Pons (tissue), 1 donor: ENCODE results near the gene SLC17A7.
A peak's percentile ranks its signal among the peaks of the same experiment; 100 is the strongest.

Experiments used
- DNase-seq: peaks from one replicate; pipeline ENCODE4 v3.0.0-alpha.2; 2016; ENCODE audit warnings: low spot score

The SLC17A7 gene

DNA sequence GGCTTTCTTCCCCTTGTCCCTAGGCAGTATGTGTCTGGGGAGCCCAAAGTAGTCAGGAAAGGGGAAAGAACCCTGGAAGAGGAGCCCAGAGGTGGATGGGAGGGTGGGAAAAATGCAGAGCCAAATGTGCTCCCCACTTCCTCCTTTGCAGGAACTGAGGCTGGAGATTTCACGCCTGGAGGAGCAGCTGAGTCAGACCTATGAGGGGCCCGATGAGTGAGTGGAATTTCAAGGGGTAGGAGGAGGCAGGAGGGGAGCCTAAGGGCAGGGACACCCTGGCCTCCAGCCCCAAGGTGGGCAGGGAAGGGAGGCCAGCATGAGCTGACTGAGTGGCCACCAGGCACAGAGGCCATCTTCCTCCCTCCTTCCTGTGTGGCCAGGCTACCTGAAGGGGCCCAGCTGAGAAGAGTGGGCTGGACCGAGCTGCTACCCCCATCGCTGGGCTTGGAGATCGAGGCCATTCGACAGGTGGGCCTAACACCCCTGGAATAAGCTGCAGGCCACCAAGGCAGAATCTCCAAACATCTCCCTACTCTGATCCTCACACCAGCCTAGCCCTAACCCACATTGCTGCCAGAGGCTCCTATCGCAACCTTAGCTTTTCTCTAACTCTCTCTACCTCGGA is 32.4 kb downstream of the SLC17A7 start:
- no peak for DNase-seq

GRCh38 chr19:49407482-49408015 is 33.8 kb downstream of the SLC17A7 start:
- DNase-seq: no peak

DNA sequence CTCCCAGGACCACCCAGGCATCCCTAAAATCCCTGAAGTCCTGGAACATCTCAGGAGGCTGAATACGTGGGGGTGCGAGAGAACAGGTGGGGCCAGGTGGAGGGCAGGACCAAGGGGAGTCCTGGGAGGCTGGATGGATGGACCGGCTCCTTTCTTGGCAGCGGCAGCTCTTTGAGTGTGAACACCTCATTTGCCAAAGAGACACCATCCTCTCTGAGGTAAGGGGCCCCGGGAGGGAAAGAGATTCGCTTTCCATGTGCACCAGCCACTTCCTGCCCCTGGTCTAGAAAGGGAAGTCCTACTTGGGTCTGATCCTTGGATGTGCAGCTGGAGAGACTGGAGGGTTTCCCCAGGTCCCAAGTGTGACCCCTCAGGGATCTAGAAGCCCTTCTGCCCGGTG is 34.2 kb downstream of the SLC17A7 start:
- no peak for DNase-seq

- DNase-seq: peak; percentile 15
Observed at GRCh38 chr19:49403404-49404187, 37.7 kb downstream of the SLC17A7 start.

- DNase-seq: no peak
Observed at GRCh38 chr19:49400029-49400428, 41.3 kb downstream of the SLC17A7 start.

- no peak for DNase-seq
Observed at GRCh38 chr19:49398931-49399330, 42.4 kb downstream of the SLC17A7 start.

GRCh38 chr19:49398001-49398615 is 43.2 kb downstream of the SLC17A7 start:
- DNase-seq: no peak

DNA sequence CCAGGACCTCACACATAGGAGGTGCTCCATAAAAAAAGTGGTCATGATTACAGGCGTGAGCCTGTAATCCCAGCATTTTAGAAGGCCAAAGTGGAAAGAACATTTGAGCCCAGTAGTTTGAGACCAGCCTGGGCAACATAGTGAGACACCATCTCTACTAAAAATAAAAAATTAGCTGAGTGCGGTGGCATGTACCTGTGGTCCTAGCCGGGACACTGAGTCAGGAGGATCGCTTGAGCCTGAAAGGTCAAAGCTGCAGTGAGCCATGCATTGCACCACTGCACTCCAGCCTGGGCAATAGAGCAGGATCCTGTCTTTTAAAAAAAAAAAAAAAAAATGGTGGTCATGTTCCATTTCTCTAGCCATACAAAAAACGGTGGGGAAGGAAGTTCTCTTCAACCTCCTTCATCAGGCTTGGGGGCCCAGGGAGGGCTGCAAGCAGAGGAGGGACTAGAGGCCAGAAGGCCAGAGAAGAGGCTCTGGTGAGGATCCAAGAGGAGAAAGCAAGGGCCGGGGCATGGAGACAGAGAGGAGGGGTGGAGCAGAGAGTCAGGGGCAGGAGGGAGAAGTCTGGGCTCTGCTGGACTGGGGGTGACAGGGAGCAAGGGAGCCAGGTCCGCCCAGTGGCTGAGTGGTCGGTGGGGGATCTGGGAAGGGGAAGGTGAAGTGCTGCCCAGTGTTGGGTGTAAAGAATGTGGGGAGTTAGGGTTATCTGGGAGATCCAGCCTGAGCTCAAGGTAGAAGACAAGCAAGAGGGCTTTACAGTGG is 44.4 kb downstream of the SLC17A7 start:
- DNase-seq: no peak

GRCh38 chr19:49395581-49396407 is 45.5 kb downstream of the SLC17A7 start:
- DNase-seq: no peak

DNA sequence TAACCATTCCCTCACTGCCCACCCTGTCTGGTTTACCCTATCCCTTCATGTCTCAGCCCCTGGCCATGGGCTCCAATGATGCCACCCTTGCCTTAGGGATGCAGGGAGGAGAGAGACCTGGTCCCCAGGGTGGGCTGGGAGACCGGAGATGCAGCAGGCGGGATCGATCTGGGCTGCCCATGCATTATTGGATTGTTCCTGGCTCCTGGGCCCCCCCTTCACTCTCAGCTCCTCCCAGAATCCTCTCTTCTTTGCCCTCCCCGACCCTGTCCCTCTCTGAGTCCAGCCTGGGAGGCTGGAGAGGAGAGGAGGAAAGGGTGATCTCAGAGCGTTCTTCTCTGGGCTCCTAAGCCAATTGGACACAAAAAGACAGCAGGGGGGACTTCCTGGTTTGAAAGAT is 47.4 kb downstream of the SLC17A7 start:
- no peak for DNase-seq

GRCh38 chr19:49391581-49392399 is 49.5 kb downstream of the SLC17A7 start:
- peak; percentile 64 for DNase-seq

DNA sequence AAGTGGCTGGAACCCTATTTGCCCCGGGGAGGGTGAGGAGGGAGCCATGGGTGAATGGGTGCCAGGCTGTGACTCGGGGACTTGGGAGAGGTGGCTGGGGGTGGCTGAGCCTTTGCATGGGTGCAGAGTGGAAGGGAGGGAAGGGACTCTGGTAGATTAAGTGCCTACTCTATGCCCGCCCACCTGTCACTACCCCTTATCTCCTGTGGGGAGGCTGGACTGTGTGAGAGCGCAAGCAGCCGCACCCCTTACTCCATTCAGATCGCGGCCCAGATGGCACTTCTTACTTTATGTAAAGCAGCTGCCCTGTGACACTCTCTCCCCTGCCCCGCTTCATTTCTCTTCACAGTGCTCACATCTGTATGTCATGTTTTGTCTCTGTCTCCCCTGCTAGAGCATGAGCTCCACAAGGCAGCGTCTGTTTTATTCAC is 50.4 kb downstream of the SLC17A7 start:
- DNase-seq: no peak

DNA sequence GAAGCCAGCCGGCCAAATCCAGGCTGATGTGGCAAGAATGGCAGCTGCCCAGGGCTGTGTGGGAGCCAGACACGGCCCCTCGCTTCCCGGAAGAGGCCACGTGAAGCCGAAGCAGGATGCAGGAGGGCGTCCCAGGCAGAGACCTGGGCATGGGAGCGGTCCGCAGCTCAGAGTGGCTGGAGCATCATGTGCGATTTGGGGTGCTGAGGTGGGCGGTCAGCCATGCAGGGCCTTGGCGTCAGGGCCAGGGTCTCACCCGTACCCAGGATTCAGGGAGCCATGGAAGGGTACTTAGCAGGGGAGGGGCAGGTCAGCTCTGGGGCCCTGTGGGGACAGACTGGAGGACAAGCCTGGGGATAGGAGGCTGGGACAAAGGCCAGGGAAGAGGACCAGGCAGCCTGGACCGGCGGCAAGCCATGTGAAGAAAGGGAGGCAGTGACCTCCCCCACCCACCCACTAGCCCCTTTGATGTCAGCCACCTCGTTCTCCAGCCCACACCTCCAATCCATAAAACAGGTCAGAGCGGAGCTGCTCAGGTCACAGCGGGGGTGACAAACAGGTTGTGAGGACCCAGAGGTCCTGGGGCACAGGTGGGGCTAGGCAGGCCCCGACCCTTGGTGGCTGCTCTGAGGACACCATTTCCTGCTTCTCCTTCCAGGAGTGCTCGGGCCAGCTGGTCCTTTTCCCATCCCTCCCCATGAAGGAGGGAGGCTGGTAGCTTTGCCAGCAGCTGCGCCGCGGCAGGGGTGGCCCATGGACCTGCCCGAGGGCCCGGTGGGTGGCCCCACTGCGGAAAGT is 51.0 kb downstream of the SLC17A7 start:
- no peak for DNase-seq

GRCh38 chr19:49389406-49389805 is 51.9 kb downstream of the SLC17A7 start:
- DNase-seq: no peak

- DNase-seq: peak; percentile 52
Observed at GRCh38 chr19:49387936-49388372, 53.4 kb downstream of the SLC17A7 start, which contains the start of gene KASH5. Gene KASH5 (plus strand): TSS chr19:49388249. CDS start chr19:49390884, 2,635 bp downstream.

DNA sequence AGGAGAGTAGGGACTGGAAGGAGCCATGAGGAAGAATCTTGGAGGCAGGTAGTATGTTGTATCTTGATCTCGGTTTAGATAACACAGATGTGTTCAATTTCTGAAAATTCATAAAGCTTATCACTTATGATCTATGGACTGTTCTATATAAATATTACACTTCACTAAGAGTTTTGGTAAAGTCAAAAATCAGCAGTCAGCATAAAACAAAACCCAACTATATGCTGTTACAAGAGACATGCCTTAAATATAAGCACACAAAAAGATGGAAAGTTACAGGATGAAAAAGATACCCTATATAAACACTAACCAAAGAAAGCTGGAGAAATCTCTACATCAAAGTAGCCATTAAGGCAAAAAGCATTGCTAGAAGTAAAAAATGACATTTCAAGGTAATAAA is 57.7 kb downstream of the SLC17A7 start:
- no peak for DNase-seq

- DNase-seq: no peak
Observed at GRCh38 chr19:49382639-49383038, 58.7 kb downstream of the SLC17A7 start.

GRCh38 chr19:49380391-49380790 is 60.9 kb downstream of the SLC17A7 start:
- no peak for DNase-seq
